Testis (tissue), 3 donors: ENCODE measurements around the gene FUT8. TPM values are rescaled to one million over a fixed set of nuclear protein-coding genes. Genes with fewer than 3 reads are reported as not detected.

ENCODE experiments used
- DNase-seq: peaks from one replicate; pipeline ENCODE4 v3.0.0-alpha.2; 2019
- H3K27ac ChIP-seq, 2 donors: fragments of 200-600 bp; sonication (generic); one replicate each; pipeline ENCODE4 v1.5.1; 2019
- H3K27me3 ChIP-seq: fragments of 200-600 bp; sonication (generic); one replicate; pipeline ENCODE4 v1.5.1; 2019
- H3K36me3 ChIP-seq: fragments of 200-600 bp; sonication (generic); one replicate; pipeline ENCODE4 v1.5.1; 2017; ENCODE audit warnings: low read depth; ENCODE audit errors: missing control alignments
- H3K4me1 ChIP-seq: fragments of 200-600 bp; sonication (generic); one replicate; pipeline ENCODE4 v1.5.1; 2019
- H3K4me3 ChIP-seq, 2 donors: fragments of 200-600 bp; sonication (generic); one replicate each; pipeline ENCODE4 v1.5.1; 2017 to 2019
- H3K9me3 ChIP-seq: fragments of 200-600 bp; sonication (generic); one replicate; pipeline ENCODE4 v1.5.1; 2017
- CTCF ChIP-seq, 3 experiments: fragments of 450-650 bp in 2 of 3; fragments of 200-600 bp in 1 of 3; sonication (generic) in 1 of 3; IDR thresholded peaks; one replicate each; pipeline ENCODE4 v1.5.1; 2016 to 2019; ENCODE audit warnings: antibody characterized with exemption in 3 of 3, mild to moderate bottlenecking in 2 of 3, moderate library complexity in 1 of 3
- POLR2A ChIP-seq: fragments of 450-650 bp; IDR thresholded peaks from one replicate; pipeline ENCODE4 v1.6.1; 2017; ENCODE audit warnings: antibody characterized with exemption, mild to moderate bottlenecking, moderate library complexity
- WGBS, 2 donors: methylation state at CpG; one replicate each; pipeline ENCODE4 v1.1.5; 2018; 5-methylcytosine and 5-hydroxymethylcytosine counted together
- intact Hi-C: fragments of 100-400 bp; cut with DNase I; formaldehyde crosslinking; loops from one replicate; pipeline ENCODE4 v1.15.1; 2023; ENCODE audit warnings: low total_unique reads
- polyA plus RNA-seq: library from polyadenylated mRNA; stranded (reverse); fragments of 350-450 nt; fragmentation: Illumina TruSeq; extraction: RNeasy Lipid Tissue Mini Kit (QIAGEN cat#74804); gene quantifications from one replicate; pipeline ENCODE4 v1.2.3, GENCODE V29; 2014; ENCODE audit warnings: low read depth, low replicate concordance; ENCODE audit not compliant: insufficient read depth
- total RNA-seq, 2 donors: library from RNA; depleted of rRNA; stranded (reverse); fragments of >200 nt; gene quantifications; one replicate each; pipeline ENCODE4 v1.2.3, GENCODE V29; 2016

FUT8 gene
- total and polyA plus RNA-seq, 3 donors from 2014 or later, result 47.1 to 68.3 (median 58.7) TPM

GRCh38 chr14:65387171-65387570 is 25.4 kb upstream of the FUT8 start:
- Histone ChIP-seq H3K9me3 (no peaks in the 10 kb centered on the region), H3K4me3 (no peak overlapping the region), H3K27me3 (no peaks in the 10 kb centered on the region), H3K27ac (no peak overlapping the region), H3K4me1 (no peaks in the 10 kb centered on the region), H3K36me3 (no peaks in the 10 kb centered on the region)
- no peak for TF ChIP-seq POLR2A
- TF ChIP-seq CTCF (IDR thresholded peaks at IDR 0.05), result no peak
- DNase-seq, result no peak
- 93% methylated on average over 6 of the region's 6 CpGs for WGBS, 2 donors
- intact Hi-C loops, result no loop called here

GRCh38 chr14:65387628-65388027 is 24.9 kb upstream of the FUT8 start:
- Histone ChIP-seq H3K27ac (no peak overlapping the region), H3K27me3 (no peaks in the 10 kb centered on the region), H3K36me3 (no peaks in the 10 kb centered on the region), H3K9me3 (no peaks in the 10 kb centered on the region), H3K4me1 (no peaks in the 10 kb centered on the region), H3K4me3 (no peak overlapping the region)
- no peak for DNase-seq
- intact Hi-C loops, result no loop called here
- 94 to 95% methylated on average over 1 of the region's 1 CpG for WGBS, 2 donors
- TF ChIP-seq POLR2A, result no peak
- no peak for TF ChIP-seq CTCF (IDR thresholded peaks at IDR 0.05)

- WGBS, 2 donors, result 85 to 88% methylated on average over 4 of the region's 4 CpGs
- H3K9me3 ChIP-seq, result no peaks in the 10 kb centered on the region
- TF ChIP-seq POLR2A (no peak), CTCF (IDR thresholded peaks at IDR 0.05) (no peak)
- no peak overlapping the region for H3K27ac ChIP-seq
- no peak for DNase-seq
- H3K4me1 ChIP-seq, result no peaks in the 10 kb centered on the region
- H3K4me3 ChIP-seq, result no peak overlapping the region
- H3K27me3 ChIP-seq, result no peaks in the 10 kb centered on the region
- no peaks in the 10 kb centered on the region for H3K36me3 ChIP-seq
- intact Hi-C loops, result no loop called here
Observed at GRCh38 chr14:65392296-65392695, 20.2 kb upstream of the FUT8 start.

- no peaks in the 10 kb centered on the region for H3K9me3 ChIP-seq
- no peaks in the 10 kb centered on the region for H3K27me3 ChIP-seq
- no peak overlapping the region for H3K4me3 ChIP-seq
- H3K4me1 ChIP-seq, result no peaks in the 10 kb centered on the region
- intact Hi-C loops, result no loop called here
- WGBS, 2 donors, result 89 to 91% methylated on average over 5 of the region's 5 CpGs
- no peaks in the 10 kb centered on the region for H3K36me3 ChIP-seq
- DNase-seq, result no peak
- no peak overlapping the region for H3K27ac ChIP-seq
- no peak for TF ChIP-seq POLR2A
Observed at GRCh38 chr14:65396082-65396910, 16.2 kb upstream of the FUT8 start.

GRCh38 chr14:65403231-65403630 is 9.3 kb upstream of the FUT8 start:
- Histone ChIP-seq H3K4me3 (no peak overlapping the region), H3K36me3 (no peaks in the 10 kb centered on the region), H3K27ac (no peak overlapping the region), H3K27me3 (no peaks in the 10 kb centered on the region), H3K9me3 (no peaks in the 10 kb centered on the region), H3K4me1 (peaks cover 3% of the 10 kb centered on the region)
- TF ChIP-seq POLR2A (no peak), CTCF (IDR thresholded peaks at IDR 0.05) (no peak)
- no peak for DNase-seq
- intact Hi-C loops, result no loop called here
